Natural killer cell (primary cell): ENCODE measurements around the gene VAT1. TPM values are rescaled to one million over a fixed set of nuclear protein-coding genes. Genes with fewer than 3 reads are reported as not detected.

Experiments
- ATAC-seq, 3 donors: fragments of 150-1000 bp in 2 of 3; fragments of 200-7000 bp in 1 of 3; cut with Tn5 transposase; 1 replicate in 1 of 3; 2 replicates in 2 of 3; pipeline ENCODE4 v1.10.0; 2021; ENCODE audit warnings: mild to moderate bottlenecking in 2 of 3, moderate library complexity in 2 of 3
- DNase-seq, 2 donors: peaks; one replicate each; pipeline versions ENCODE4 v3.0.0 to v3.0.0-alpha.2; 2013 to 2021; ENCODE audit warnings: mixed read lengths in 1 of 2
- H3K27ac ChIP-seq: one replicate; pipeline ENCODE4 v1.5.1; 2013; ENCODE audit warnings: mild to moderate bottlenecking, low read length
- H3K27me3 ChIP-seq: one replicate; pipeline ENCODE4 v1.6.1; 2013; ENCODE audit warnings: low read length; ENCODE audit not compliant: control insufficient read depth, insufficient read depth
- H3K36me3 ChIP-seq: one replicate; pipeline ENCODE4 v1.6.1; 2013; ENCODE audit warnings: low read length; ENCODE audit not compliant: control insufficient read depth, insufficient read depth
- H3K4me1 ChIP-seq: one replicate; pipeline ENCODE4 v1.6.1; 2013; ENCODE audit warnings: low read length; ENCODE audit not compliant: control insufficient read depth, insufficient read depth
- H3K4me3 ChIP-seq: one replicate; pipeline ENCODE4 v1.5.1; 2013; ENCODE audit warnings: low read length
- H3K9me3 ChIP-seq: one replicate; pipeline ENCODE4 v1.6.1; 2013; ENCODE audit warnings: low read length; ENCODE audit not compliant: control insufficient read depth, insufficient read depth
- H3K27ac Mint-ChIP-seq, 2 donors: one replicate each; pipeline ENCODE4 v1.8.0; 2022; ENCODE audit warnings: mild to moderate bottlenecking in 2 of 2, mixed read lengths in 2 of 2, moderate library complexity in 1 of 2
- H3K27me3 Mint-ChIP-seq, 2 donors: one replicate each; pipeline ENCODE4 v1.8.0; 2022; ENCODE audit warnings: low read depth in 2 of 2, mixed read lengths in 2 of 2
- H3K36me3 Mint-ChIP-seq: one replicate; pipeline ENCODE4 v1.8.0; 2022; ENCODE audit warnings: mixed read lengths
- H3K4me1 Mint-ChIP-seq, 2 donors: one replicate each; pipeline ENCODE4 v1.8.0; 2022; ENCODE audit warnings: mixed read lengths in 2 of 2
- H3K4me3 Mint-ChIP-seq: one replicate; pipeline ENCODE4 v1.8.0; 2022; ENCODE audit warnings: mild to moderate bottlenecking, moderate library complexity, mixed read lengths
- H3K9me3 Mint-ChIP-seq, 2 donors: one replicate each; pipeline ENCODE4 v1.8.0; 2022; ENCODE audit warnings: mixed read lengths in 2 of 2
- CTCF ChIP-seq: fragments of 200-600 bp; IDR thresholded peaks from one replicate; pipeline ENCODE4 v1.8.0; 2022; ENCODE audit warnings: antibody characterized with exemption
- WGBS: methylation state at CpG from one replicate; pipeline ENCODE4 v1.1.7; 2013; ENCODE audit warnings: missing lambda C conversion rate; ENCODE audit not compliant: insufficient coverage; 5-methylcytosine and 5-hydroxymethylcytosine counted together
- intact Hi-C: fragments of 100-400 bp; cut with micrococcal nuclease; formaldehyde crosslinking; loops from one replicate; pipeline ENCODE4 v1.14.2; 2022
- total RNA-seq, 4 donors: library from RNA; stranded (reverse); fragments of 120-200 nt in 1 of 4; gene quantifications; one replicate each; pipeline versions ENCODE4 v1.2.3 to v1.2.4, GENCODE V29; 2013 to 2022

VAT1 gene
- total RNA-seq, 3 donors from 2014 or later (not counting 1 experiment from before 2014, with no cell fraction given), result 21.1 to 32.1 (median 31.9) TPM

GRCh38 chr17:43069368-43069898 lies 47.2 kb upstream of the VAT1 start:
- Histone ChIP-seq H3K27me3 (no peaks in the 10 kb centered on the region), H3K27ac (no peak overlapping the region), H3K4me1 (no peaks in the 10 kb centered on the region), H3K36me3 (no peaks in the 10 kb centered on the region), H3K9me3 (no peaks in the 10 kb centered on the region), H3K4me3 (no peak overlapping the region)
- WGBS, result 96% methylated on average over 3 of the region's 3 CpGs
- no peak for TF ChIP-seq CTCF
- ATAC-seq (no peak), DNase-seq (no peak)
- no peaks in the 10 kb centered on the region for H3K27me3 Mint-ChIP-seq
- intact Hi-C loops, result no loop called here
- no peaks in the 10 kb centered on the region for H3K9me3 Mint-ChIP-seq
- H3K4me3 Mint-ChIP-seq, result no peak overlapping the region
- H3K36me3 Mint-ChIP-seq, result no peaks in the 10 kb centered on the region
- no peaks in the 10 kb centered on the region for H3K4me1 Mint-ChIP-seq
- H3K27ac Mint-ChIP-seq, result no peak overlapping the region

DNA sequence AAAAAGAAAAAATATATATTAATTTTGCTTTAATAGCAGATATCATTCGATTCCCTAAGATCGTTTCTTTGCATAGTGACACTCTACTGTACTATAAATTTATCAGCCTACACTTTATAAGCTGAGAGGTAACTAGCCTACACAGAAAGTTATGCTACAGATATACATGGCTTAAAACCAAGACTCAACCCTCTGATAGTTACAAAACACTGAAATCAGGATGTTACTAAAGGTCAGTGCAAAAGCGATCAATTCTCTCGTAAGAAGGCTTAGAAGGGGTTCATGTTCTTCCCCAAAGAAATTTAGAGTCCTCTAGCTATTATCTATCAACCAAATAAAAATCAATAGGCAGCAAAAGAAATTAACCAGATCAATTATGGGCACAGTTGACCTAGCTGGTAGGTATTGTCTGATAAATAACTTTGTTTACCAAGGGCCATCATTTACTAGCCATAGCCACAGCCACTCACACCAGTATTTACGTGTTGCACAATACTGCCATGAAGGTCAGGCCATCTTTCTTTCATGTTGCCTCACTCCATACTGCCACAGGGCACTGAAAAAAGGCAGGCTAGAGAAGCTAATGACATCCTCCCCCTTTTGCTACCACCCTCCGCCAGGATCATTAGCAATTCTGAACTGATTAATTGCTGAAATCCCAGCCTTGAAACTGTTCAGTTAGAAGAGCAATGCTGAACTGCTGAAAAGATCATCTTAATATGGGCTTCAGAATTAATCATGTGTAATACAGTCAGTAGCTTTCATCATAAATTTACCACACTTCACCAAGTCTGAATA lies 46.6 kb upstream of the VAT1 start:
- Histone ChIP-seq H3K4me3 (no peak overlapping the region), H3K4me1 (no peaks in the 10 kb centered on the region), H3K27ac (no peak overlapping the region), H3K27me3 (no peaks in the 10 kb centered on the region), H3K36me3 (no peaks in the 10 kb centered on the region), H3K9me3 (no peaks in the 10 kb centered on the region)
- H3K36me3 Mint-ChIP-seq, result no peaks in the 10 kb centered on the region
- H3K9me3 Mint-ChIP-seq, result no peaks in the 10 kb centered on the region
- H3K27ac Mint-ChIP-seq, result no peak overlapping the region
- H3K4me1 Mint-ChIP-seq, result no peaks in the 10 kb centered on the region
- ATAC-seq, result no peak
- H3K27me3 Mint-ChIP-seq, result no peaks in the 10 kb centered on the region
- intact Hi-C loops, result no loop called here
- 99% methylated on average over 6 of the region's 6 CpGs for WGBS
- no peak for TF ChIP-seq CTCF
- DNase-seq, result no peak
- no peak overlapping the region for H3K4me3 Mint-ChIP-seq

GRCh38 chr17:43062984-43063638 lies 40.9 kb upstream of the VAT1 start:
- no peaks in the 10 kb centered on the region for H3K9me3 ChIP-seq
- WGBS, result 98% methylated on average over 9 of the region's 10 CpGs
- no peaks in the 10 kb centered on the region for H3K27me3 Mint-ChIP-seq
- H3K27ac Mint-ChIP-seq, result no peak overlapping the region
- no peak overlapping the region for H3K4me3 ChIP-seq
- no peaks in the 10 kb centered on the region for H3K36me3 Mint-ChIP-seq
- no peak for TF ChIP-seq CTCF
- no peak overlapping the region for H3K4me3 Mint-ChIP-seq
- DNase-seq (no peak), ATAC-seq (no peak)
- no peaks in the 10 kb centered on the region for H3K4me1 ChIP-seq
- no peaks in the 10 kb centered on the region for H3K27me3 ChIP-seq
- H3K9me3 Mint-ChIP-seq, result no peaks in the 10 kb centered on the region
- no peaks in the 10 kb centered on the region for H3K4me1 Mint-ChIP-seq
- H3K36me3 ChIP-seq, result no peaks in the 10 kb centered on the region
- intact Hi-C loops, result no loop called here
- no peak overlapping the region for H3K27ac ChIP-seq
